Left lung (tissue), 10 donors: ENCODE measurements around the gene SNCA. TPM values are rescaled to one million over a fixed set of nuclear protein-coding genes. Genes with fewer than 3 reads are reported as not detected.

Experiments used
- ATAC-seq: fragments of 200-7000 bp; cut with Tn5 transposase; one replicate; pipeline ENCODE4 v1.9.1; 2020; ENCODE audit warnings: moderate library complexity
- DNase-seq, 4 donors: peaks; one replicate each; pipeline ENCODE4 v3.0.0-alpha.2; 2013 to 2020
- H3K27ac ChIP-seq, 2 donors: fragments of 200-600 bp; sonication (generic) in 1 of 2; one replicate each; pipeline versions ENCODE4 v1.5.0 to v1.8.0; 2020 to 2021
- H3K27me3 ChIP-seq, 2 donors: fragments of 200-600 bp; sonication (generic) in 1 of 2; one replicate each; pipeline versions ENCODE4 v1.5.0 to v1.8.0; 2020 to 2021
- H3K36me3 ChIP-seq, 2 donors: fragments of 200-600 bp; sonication (generic) in 1 of 2; one replicate each; pipeline versions ENCODE4 v1.5.0 to v1.8.0; 2020 to 2021
- H3K4me1 ChIP-seq, 2 donors: fragments of 200-600 bp; one replicate each; pipeline ENCODE4 v1.8.0; 2021
- H3K4me3 ChIP-seq, 2 donors: fragments of 200-600 bp; sonication (generic) in 1 of 2; one replicate each; pipeline versions ENCODE4 v1.5.0 to v1.8.0; 2020 to 2021; ENCODE audit warnings: mild to moderate bottlenecking in 1 of 2
- H3K9me3 ChIP-seq, 2 donors: fragments of 200-600 bp; sonication (generic) in 1 of 2; one replicate each; pipeline versions ENCODE4 v1.5.0 to v1.8.0; 2020 to 2021
- intact Hi-C, 2 donors: fragments of 100-400 bp; cut with DNase I; formaldehyde crosslinking; loops; one replicate each; pipeline versions ENCODE4 v1.11.2 to v1.14.2; 2022
- polyA plus RNA-seq, 6 donors: library from polyadenylated mRNA; unstranded; fragments of 120-200 nt; gene quantifications; one replicate each; pipeline ENCODE4 v1.2.1, GENCODE V29; 2013; ENCODE audit not compliant: insufficient read length in 6 of 6
- total RNA-seq, 2 donors: library from RNA; stranded (reverse); fragmentation: NEBNext Ultra II Directional; extraction: Animal tissue kit (Norgen Biotek cat#: 25700); gene quantifications; one replicate each; pipeline ENCODE4 v1.2.1, GENCODE V29; 2021
- TF ChIP-seq, protein P1 (sequence below), 2 donors: fragments of 200-600 bp; sonication (generic) in 1 of 2; IDR thresholded peaks; one replicate each; pipeline versions ENCODE4 v1.5.0 to v1.8.0; 2021; ENCODE audit warnings: antibody characterized with exemption in 2 of 2
- donor health status: DM: no; HTN: yes; CAD: no.
- donor health status: DM: no; HTN: no; CAD: no.

SNCA gene
- total and polyA plus RNA-seq, 8 donors = 6.6 to 75.7 (median 50.9) TPM

DNA sequence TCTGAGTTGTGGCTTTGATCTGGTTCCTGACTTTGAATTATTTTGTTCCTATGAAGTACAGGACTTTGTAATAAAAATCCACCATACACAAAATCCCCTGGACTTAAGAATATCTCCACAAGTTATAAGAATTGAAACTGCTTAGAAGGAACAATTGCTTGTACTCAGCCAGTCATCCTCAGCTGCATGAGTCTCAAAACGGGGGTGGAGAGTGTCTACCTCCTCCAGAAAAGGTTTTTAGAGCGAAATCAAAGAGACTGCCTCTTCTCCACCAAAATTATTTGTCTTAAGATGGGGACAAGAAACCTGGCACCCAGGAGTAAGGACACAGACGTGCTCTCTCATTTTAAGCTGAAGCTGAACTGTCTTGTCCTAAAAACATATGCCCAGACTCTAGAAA is 74.7 kb downstream of the SNCA start:
- no peak for ATAC-seq
- Histone ChIP-seq H3K4me1 (no peaks in the 10 kb centered on the region), H3K36me3 (no peaks in the 10 kb centered on the region), H3K9me3 (no peaks in the 10 kb centered on the region), H3K27me3 (no peaks in the 10 kb centered on the region), H3K4me3 (no peak overlapping the region), H3K27ac (no peak overlapping the region)
- no peak for DNase-seq
- TF ChIP-seq, protein P1, sequence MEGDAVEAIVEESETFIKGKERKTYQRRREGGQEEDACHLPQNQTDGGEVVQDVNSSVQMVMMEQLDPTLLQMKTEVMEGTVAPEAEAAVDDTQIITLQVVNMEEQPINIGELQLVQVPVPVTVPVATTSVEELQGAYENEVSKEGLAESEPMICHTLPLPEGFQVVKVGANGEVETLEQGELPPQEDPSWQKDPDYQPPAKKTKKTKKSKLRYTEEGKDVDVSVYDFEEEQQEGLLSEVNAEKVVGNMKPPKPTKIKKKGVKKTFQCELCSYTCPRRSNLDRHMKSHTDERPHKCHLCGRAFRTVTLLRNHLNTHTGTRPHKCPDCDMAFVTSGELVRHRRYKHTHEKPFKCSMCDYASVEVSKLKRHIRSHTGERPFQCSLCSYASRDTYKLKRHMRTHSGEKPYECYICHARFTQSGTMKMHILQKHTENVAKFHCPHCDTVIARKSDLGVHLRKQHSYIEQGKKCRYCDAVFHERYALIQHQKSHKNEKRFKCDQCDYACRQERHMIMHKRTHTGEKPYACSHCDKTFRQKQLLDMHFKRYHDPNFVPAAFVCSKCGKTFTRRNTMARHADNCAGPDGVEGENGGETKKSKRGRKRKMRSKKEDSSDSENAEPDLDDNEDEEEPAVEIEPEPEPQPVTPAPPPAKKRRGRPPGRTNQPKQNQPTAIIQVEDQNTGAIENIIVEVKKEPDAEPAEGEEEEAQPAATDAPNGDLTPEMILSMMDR (IDR thresholded peaks at IDR 0.05) = no peak
- intact Hi-C loops = no loop called here

DNA sequence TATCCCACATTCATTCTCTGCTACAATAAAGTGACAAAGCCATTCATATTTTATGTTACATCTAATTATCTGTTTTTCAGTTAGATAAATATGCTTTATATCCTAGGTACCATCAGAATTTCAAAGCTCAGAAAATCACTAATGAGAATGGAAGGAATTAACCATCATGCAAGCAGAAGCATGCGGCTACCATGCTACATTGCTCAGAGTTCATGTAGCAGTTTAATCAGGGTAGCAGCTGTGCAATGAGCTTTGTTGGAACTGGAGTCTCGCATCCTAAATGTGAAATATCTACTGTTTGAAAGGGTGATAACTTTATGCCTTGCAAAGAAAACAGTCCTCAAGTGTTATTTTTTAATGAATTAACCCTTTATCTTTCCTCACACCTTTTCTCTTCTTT is 77.5 kb downstream of the SNCA start:
- no peak overlapping the region for H3K27ac ChIP-seq
- no peak overlapping the region for H3K4me3 ChIP-seq
- no peak for ATAC-seq
- no peaks in the 10 kb centered on the region for H3K27me3 ChIP-seq
- H3K4me1 ChIP-seq = no peaks in the 10 kb centered on the region
- no peaks in the 10 kb centered on the region for H3K36me3 ChIP-seq
- no peaks in the 10 kb centered on the region for H3K9me3 ChIP-seq
- intact Hi-C loops = no loop called here
- DNase-seq = no peak
- TF ChIP-seq, protein P1 (IDR thresholded peaks at IDR 0.05) = no peak

DNA sequence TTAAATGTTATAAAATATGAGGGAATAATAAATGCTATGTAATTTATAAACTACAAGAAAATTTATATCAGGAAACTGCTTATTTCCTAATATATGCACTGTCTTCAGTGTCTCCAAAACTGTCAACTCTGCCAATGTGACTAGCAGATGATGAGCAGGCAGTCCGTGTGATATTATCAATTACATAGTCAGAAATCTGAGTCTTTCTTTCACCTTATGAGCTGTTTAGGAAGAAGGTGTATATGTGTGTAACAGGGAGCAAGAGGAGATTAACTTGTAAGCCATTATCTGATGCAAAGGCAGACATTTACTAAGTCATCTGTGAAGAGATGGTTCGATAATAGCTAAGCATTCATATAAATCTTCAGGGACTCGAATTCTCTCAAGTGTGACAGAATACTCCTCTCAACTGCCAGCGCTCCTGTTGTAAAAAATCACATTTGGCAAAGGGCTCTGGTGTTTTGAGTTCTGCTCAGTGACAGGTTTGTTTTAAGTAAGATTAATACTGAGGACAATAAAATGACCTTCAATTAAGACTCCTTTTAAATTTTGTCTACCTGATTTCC is 79.7 kb downstream of the SNCA start:
- ATAC-seq = no peak
- TF ChIP-seq, protein P1 (IDR thresholded peaks at IDR 0.05) = peak in 1 of 2 donors; percentile 12

DNA sequence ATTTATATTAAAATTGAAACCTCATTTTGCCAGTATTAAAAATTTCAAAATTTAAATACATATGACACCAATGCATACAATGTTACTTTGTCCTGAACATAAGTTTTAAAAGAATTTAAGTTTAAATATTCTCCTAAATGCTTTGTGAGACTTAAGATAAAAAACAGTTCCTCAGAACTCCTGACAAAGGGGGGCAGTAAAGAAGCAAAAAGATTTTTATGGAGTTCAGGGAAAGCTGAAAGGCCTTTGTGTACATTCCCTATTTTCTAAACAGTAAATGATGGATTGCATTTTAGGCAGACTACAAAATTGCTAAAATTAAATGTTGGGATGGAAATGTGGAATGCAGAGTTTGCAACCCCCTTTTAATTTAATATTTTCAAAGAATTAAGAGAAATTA is 81.7 kb downstream of the SNCA start:
- no peak for ATAC-seq
- no peak for DNase-seq
- Histone ChIP-seq H3K36me3 (no peaks in the 10 kb centered on the region), H3K27ac (no peak overlapping the region), H3K4me3 (no peak overlapping the region), H3K27me3 (no peaks in the 10 kb centered on the region), H3K4me1 (no peaks in the 10 kb centered on the region), H3K9me3 (no peaks in the 10 kb centered on the region)
- TF ChIP-seq, protein P1 (IDR thresholded peaks at IDR 0.05) = no peak
- intact Hi-C loops = no loop called here

More for the DNA sequence above, 79.7 kb downstream of the SNCA start:
- Histone ChIP-seq H3K27ac (no peak overlapping the region), H3K36me3 (no peaks in the 10 kb centered on the region), H3K4me1 (no peaks in the 10 kb centered on the region), H3K9me3 (no peaks in the 10 kb centered on the region), H3K27me3 (no peaks in the 10 kb centered on the region), H3K4me3 (no peak overlapping the region)
- intact Hi-C loops = no loop called here
- no peak for DNase-seq

DNA sequence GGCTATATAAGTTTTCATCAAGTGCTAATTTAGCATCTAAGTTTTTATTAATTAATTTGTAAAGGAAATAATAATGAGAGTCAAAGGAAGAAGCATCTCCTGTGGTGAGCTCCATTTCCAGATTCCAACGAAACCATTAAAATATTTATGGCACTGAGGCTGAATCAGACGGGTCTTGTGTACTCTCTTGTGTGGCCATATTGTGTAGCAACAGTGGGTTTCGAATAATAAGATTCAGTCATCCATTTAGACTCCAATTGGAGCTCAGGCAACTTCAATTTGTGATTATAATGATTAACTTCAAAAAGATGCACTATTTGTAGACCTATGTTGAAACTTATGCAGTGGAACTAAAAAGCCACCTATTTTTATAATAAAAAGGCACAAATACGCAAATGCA is 82.4 kb downstream of the SNCA start:
- Histone ChIP-seq H3K9me3 (no peaks in the 10 kb centered on the region), H3K27me3 (no peaks in the 10 kb centered on the region), H3K4me1 (no peaks in the 10 kb centered on the region), H3K27ac (no peak overlapping the region), H3K4me3 (no peak overlapping the region), H3K36me3 (no peaks in the 10 kb centered on the region)
- no peak for ATAC-seq
- no peak for DNase-seq
- TF ChIP-seq, protein P1 (IDR thresholded peaks at IDR 0.05) = no peak
- intact Hi-C loops = no loop called here
